ENCODE data around the gene PLD5.
"Not testable (repeated sequence)": the region's sequence is repeated elsewhere in the genome, so short reads cannot be mapped to it uniquely, and the experiment has no call there.

Gene PLD5

GRCh38 chr1:242058582-242058981, 465.9 kb downstream of the PLD5 start:
- DNase-seq (ENCODE audit: low read depth), result not testable (repeated sequence)

- not testable (repeated sequence) for DNase-seq (ENCODE audit: low read depth)
Measured at GRCh38 chr1:242058181-242058580, 466.3 kb downstream of the PLD5 start.

- DNase-seq (ENCODE audit: low read depth), result no peak
Measured at GRCh38 chr1:242057745-242058115, 466.8 kb downstream of the PLD5 start.

- DNase-seq (ENCODE audit: low read depth), result no peak
Measured at GRCh38 chr1:242056988-242057744, 467.3 kb downstream of the PLD5 start.

- DNase-seq (ENCODE audit: low read depth), result no peak
Measured at GRCh38 chr1:242055749-242056320, 468.7 kb downstream of the PLD5 start.

GRCh38 chr1:242043165-242043564, 481.3 kb downstream of the PLD5 start:
- no peak for DNase-seq (ENCODE audit: low read depth)

GRCh38 chr1:242034392-242034791, 490.1 kb downstream of the PLD5 start:
- DNase-seq (ENCODE audit: low read depth), result no peak

GRCh38 chr1:242033447-242033846, 491.1 kb downstream of the PLD5 start:
- no peak for DNase-seq (ENCODE audit: low read depth)

All from iris pigment epithelial cell (primary cell).